Measurements from ENCODE around the gene CREBBP. TPM values are rescaled to one million over a fixed set of nuclear protein-coding genes. Genes with fewer than 3 reads are reported as not detected.

Gene CREBBP
- total and polyA plus RNA-seq, 2 donors (not counting 3 experiments of a cell fraction or from before 2014, with no cell fraction given): 13.8 to 72.7 TPM

DNA sequence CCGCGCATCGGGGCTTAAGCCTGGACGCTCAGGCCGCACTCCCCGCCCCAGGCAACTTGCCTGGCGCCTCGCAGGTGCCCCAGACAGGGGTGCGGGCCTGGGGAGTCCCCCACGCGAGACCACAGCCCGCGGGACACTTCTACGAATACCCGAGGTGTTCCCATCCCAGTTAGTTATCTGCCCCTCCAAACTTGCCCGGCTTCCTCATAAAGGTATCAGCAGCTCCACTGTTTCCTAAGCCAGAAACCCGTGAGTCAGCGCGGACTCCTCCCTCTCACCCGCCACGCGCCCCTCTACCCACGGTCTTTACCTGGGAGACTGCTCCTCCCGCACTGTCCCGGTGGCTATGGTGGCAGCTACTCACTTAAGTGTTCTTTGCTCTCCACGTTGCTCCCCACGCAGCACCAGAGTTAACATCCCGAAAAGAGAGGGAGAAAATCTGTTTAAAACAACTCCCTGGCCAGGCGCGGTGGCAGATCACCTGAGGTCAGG is 1.0 kb upstream of the CREBBP start:
- CTCF ChIA-PET: interaction anchor here (0.8 to 1.2 kb wide), 5 partner anchors 10 to 372 kb away, joined by 3 to 6 read pairs (median 3); no protein-coding TSS in a partner anchor
- no peaks in the 10 kb centered on the region for H3K27me3 ChIP-seq (ENCODE audit: control insufficient read depth in 2 of 2, insufficient read depth in 2 of 2, low read length in 2 of 2)
- H3K4me3 ChIP-seq (replicated peaks in 1 of 3; ENCODE audit: insufficient read depth in 1 of 3, low read depth in 1 of 3, low read length in 3 of 3): peak overlapping the region in 2 of 3 experiments; percentile 40 to 94
- FAIRE-seq (no peak), DNase-seq (ENCODE audit: low read depth, low spot score) (no peak)
- peaks cover 4% of the 10 kb centered on the region for H4K20me1 ChIP-seq (replicated peaks; ENCODE audit: control insufficient read depth, extremely low read depth, insufficient read depth, low read length)
- intact Hi-C loops (cut with micrococcal nuclease): loop anchor here (5.0 kb wide), 1 partner anchor 371 kb away; no protein-coding TSS in a partner anchor
- no peak overlapping the region for H3K27ac ChIP-seq (ENCODE audit: insufficient read depth, low read depth, low read length)
- peak overlapping the region; percentile 83 for H2AFZ ChIP-seq (ENCODE audit: low read depth, low read length)
- H3K4me2 ChIP-seq (ENCODE audit: insufficient read depth, low read length): peak overlapping the region; percentile 48
- TF ChIP-seq FOS (IDR thresholded peaks at IDR 0.05; ENCODE audit: borderline replicate concordance, insufficient read depth, low read length): no peak
- TF ChIP-seq POLR2AphosphoS5 (IDR thresholded peaks at IDR 0.05; ENCODE audit: insufficient read depth, low read depth, low read length): no peak
- TF ChIP-seq GATA2 (IDR thresholded peaks at IDR 0.05; ENCODE audit: insufficient read depth, insufficient read length, low read depth, low read length): no peak
- TF ChIP-seq MYC (IDR thresholded peaks at IDR 0.05; ENCODE audit: low read depth, low read length): no peak
- TF ChIP-seq, protein P1, sequence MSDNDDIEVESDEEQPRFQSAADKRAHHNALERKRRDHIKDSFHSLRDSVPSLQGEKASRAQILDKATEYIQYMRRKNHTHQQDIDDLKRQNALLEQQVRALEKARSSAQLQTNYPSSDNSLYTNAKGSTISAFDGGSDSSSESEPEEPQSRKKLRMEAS (IDR thresholded peaks at IDR 0.05; ENCODE audit: insufficient read depth, insufficient read length): no peak
- peaks cover 33% of the 10 kb centered on the region for H3K79me2 ChIP-seq (ENCODE audit: control insufficient read depth, insufficient read depth, low read length)
- no peaks in the 10 kb centered on the region for H3K9me1 ChIP-seq (replicated peaks; ENCODE audit: control insufficient read depth, extremely low read depth, insufficient read depth, low read length)
- no peaks in the 10 kb centered on the region for H3K9me3 ChIP-seq (replicated peaks; ENCODE audit: control insufficient read depth, insufficient read depth, low read length)
- TSS peak; percentile 50 for BruUV-seq (replicated peaks)
- H3K9ac ChIP-seq (replicated peaks; ENCODE audit: extremely low read depth, insufficient read depth, low read length): peak overlapping the region; percentile 93
- dilution Hi-C loops (cut with MboI; ENCODE audit: extremely low pct_ligation_motif_present, low sequenced_read_pairs): no loop called here
- H3K4me1 ChIP-seq (ENCODE audit: control insufficient read depth, extremely low read depth, insufficient read depth, low read length): peaks cover 8% of the 10 kb centered on the region
- POLR2A ChIA-PET: no interaction called here
- H3K36me3 ChIP-seq (ENCODE audit: control insufficient read depth in 2 of 2, extremely low read depth in 1 of 2, insufficient read depth in 2 of 2, low read length in 2 of 2): peaks cover 0 to 1% of the 10 kb centered on the region in 2 experiments

DNA sequence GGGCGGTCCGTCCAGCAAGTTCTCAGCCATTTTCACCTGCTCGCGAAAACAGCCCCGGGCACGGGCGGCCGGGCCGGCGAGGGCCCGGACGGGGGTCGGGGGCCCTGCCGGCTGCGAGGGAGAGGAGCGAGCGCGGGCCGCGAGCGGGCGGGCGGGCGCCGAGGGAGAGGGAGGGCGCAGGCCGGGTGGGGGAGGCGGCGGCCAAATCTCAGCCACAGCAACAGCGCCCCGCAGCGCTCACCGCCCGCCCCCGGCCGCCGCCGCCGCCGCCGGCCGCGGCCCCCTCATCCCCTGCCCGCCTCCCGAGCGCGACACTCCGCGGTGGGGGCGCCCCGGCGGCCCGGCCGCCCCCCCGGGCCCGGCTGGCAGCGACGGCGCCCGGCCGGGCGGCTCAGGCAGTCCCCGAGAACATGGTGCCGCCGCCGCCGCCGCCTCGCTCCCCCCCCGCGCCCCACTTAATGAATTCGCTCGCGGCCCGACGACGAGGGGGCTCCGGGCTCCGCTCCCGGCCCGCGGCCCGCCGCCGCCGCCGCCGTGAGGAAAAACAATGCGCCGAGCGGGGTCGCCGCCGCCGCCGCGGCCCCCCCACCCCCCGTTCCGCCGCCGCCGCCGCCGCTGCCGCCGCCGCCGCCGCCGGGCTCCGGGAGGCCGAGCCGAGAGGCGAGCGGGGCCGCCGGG is 487 bp downstream of the CREBBP start:
- DNase-seq (ENCODE audit: low read depth, low spot score) (peak; percentile 31), FAIRE-seq (no peak)
- Histone ChIP-seq H3K27me3 (ENCODE audit: control insufficient read depth in 2 of 2, insufficient read depth in 2 of 2, low read length in 2 of 2) (no peaks in the 10 kb centered on the region), H4K20me1 (replicated peaks; ENCODE audit: control insufficient read depth, extremely low read depth, insufficient read depth, low read length) (peaks cover 4% of the 10 kb centered on the region), H3K4me3 (replicated peaks in 1 of 3; ENCODE audit: insufficient read depth in 1 of 3, low read depth in 1 of 3, low read length in 3 of 3) (peak overlapping the region; percentile 12 to 94 (median 84)), H3K79me2 (ENCODE audit: control insufficient read depth, insufficient read depth, low read length) (peaks cover 48% of the 10 kb centered on the region), H3K9me1 (replicated peaks; ENCODE audit: control insufficient read depth, extremely low read depth, insufficient read depth, low read length) (no peaks in the 10 kb centered on the region), H3K9me3 (replicated peaks; ENCODE audit: control insufficient read depth, insufficient read depth, low read length) (no peaks in the 10 kb centered on the region), H3K27ac (ENCODE audit: insufficient read depth, low read depth, low read length) (peak overlapping the region; percentile 46), H3K4me1 (ENCODE audit: control insufficient read depth, extremely low read depth, insufficient read depth, low read length) (peaks cover 8% of the 10 kb centered on the region), H2AFZ (ENCODE audit: low read depth, low read length) (no peak overlapping the region), H3K4me2 (ENCODE audit: insufficient read depth, low read length) (no peak overlapping the region), H3K36me3 (ENCODE audit: control insufficient read depth in 2 of 2, extremely low read depth in 1 of 2, insufficient read depth in 2 of 2, low read length in 2 of 2) (peaks cover 0 to 1% of the 10 kb centered on the region in 2 experiments), H3K9ac (replicated peaks; ENCODE audit: extremely low read depth, insufficient read depth, low read length) (peak overlapping the region; percentile 65)
- intact Hi-C loops (cut with micrococcal nuclease): loop anchor here (1.0 to 10.0 kb wide), 3 partner anchors 85 to 372 kb away; no protein-coding TSS in a partner anchor
- CTCF ChIA-PET: interaction anchor here (0.7 to 2.5 kb wide), 9 partner anchors 8 to 374 kb away, joined by 3 to 13 read pairs (median 6); no protein-coding TSS in a partner anchor
- TF ChIP-seq EZH2 (IDR thresholded peaks at IDR 0.05; ENCODE audit: borderline replicate concordance, low read depth, low read length, severe bottlenecking): no peak
- TF ChIP-seq, protein P1 (IDR thresholded peaks at IDR 0.05; ENCODE audit: insufficient read depth, insufficient read length): no peak
- TF ChIP-seq POLR2A (IDR thresholded peaks at IDR 0.05; ENCODE audit: low read depth, low read length): no peak
- TF ChIP-seq JUN (IDR thresholded peaks at IDR 0.05; ENCODE audit: borderline replicate concordance, insufficient read depth, insufficient read length, low read depth): no peak
- TF ChIP-seq MYC (IDR thresholded peaks at IDR 0.05; ENCODE audit: low read depth, low read length): no peak
- TF ChIP-seq GATA2 (IDR thresholded peaks at IDR 0.05; ENCODE audit: insufficient read depth, insufficient read length, low read depth, low read length): no peak
- TF ChIP-seq, protein P2, sequence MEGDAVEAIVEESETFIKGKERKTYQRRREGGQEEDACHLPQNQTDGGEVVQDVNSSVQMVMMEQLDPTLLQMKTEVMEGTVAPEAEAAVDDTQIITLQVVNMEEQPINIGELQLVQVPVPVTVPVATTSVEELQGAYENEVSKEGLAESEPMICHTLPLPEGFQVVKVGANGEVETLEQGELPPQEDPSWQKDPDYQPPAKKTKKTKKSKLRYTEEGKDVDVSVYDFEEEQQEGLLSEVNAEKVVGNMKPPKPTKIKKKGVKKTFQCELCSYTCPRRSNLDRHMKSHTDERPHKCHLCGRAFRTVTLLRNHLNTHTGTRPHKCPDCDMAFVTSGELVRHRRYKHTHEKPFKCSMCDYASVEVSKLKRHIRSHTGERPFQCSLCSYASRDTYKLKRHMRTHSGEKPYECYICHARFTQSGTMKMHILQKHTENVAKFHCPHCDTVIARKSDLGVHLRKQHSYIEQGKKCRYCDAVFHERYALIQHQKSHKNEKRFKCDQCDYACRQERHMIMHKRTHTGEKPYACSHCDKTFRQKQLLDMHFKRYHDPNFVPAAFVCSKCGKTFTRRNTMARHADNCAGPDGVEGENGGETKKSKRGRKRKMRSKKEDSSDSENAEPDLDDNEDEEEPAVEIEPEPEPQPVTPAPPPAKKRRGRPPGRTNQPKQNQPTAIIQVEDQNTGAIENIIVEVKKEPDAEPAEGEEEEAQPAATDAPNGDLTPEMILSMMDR (IDR thresholded peaks at IDR 0.05; ENCODE audit: extremely low read depth in 1 of 2, insufficient read depth in 1 of 2, low read depth in 1 of 2, low read length in 2 of 2): peak in 1 of 2 donors; percentile 25
- TF ChIP-seq FOS (IDR thresholded peaks at IDR 0.05; ENCODE audit: borderline replicate concordance, insufficient read depth, low read length): no peak
- no TSS peak for BruUV-seq (replicated peaks)
- POLR2A ChIA-PET: interaction anchor here (0.6 to 0.9 kb wide), 2 partner anchors 9 to 19 kb away, joined by 3 read pairs; no protein-coding TSS in a partner anchor
- dilution Hi-C loops (cut with MboI; ENCODE audit: extremely low pct_ligation_motif_present, low sequenced_read_pairs): no loop called here

Measured in endothelial cell of umbilical vein (primary cell).